AG09309 (cell line): ENCODE results near the gene NXT1.
A peak's percentile ranks its signal among the peaks of the same experiment; 100 is the strongest.
"Not testable (repeated sequence)": the region's sequence is repeated elsewhere in the genome, so short reads cannot be mapped to it uniquely, and the experiment has no call there.

Source experiments
- DNase-seq: peaks from one replicate; pipeline ENCODE4 v3.0.0-alpha.2; 2010; ENCODE audit warnings: low read depth
- H3K4me3 ChIP-seq: 2 replicates; pipeline ENCODE4 v1.5.1; 2011; ENCODE audit warnings: mild to moderate bottlenecking, low read depth, low read length, moderate library complexity; ENCODE audit not compliant: control insufficient read depth
- CTCF ChIP-seq: IDR thresholded peaks from 2 replicates; pipeline ENCODE4 v1.5.1; 2011; ENCODE audit warnings: mild to moderate bottlenecking, low read depth, low read length, inconsistent platforms; ENCODE audit not compliant: insufficient read depth, control insufficient read depth; ENCODE audit errors: missing control alignments

NXT1 gene

GRCh38 chr20:23346002-23346401 lies 4.6 kb upstream of the NXT1 start:
- H3K4me3 ChIP-seq, result no peak overlapping the region
- DNase-seq, result no peak
- no peak for TF ChIP-seq CTCF

- DNase-seq, result no peak
- no peak for TF ChIP-seq CTCF
- no peak overlapping the region for H3K4me3 ChIP-seq
These were observed 2.8 kb upstream of the NXT1 start for GRCh38 chr20:23347791-23348190.

GRCh38 chr20:23348510-23348909 lies 2.1 kb upstream of the NXT1 start:
- not testable (repeated sequence) for DNase-seq, H3K4me3 ChIP-seq

- TF ChIP-seq CTCF, result peak; percentile 41
- DNase-seq, result no peak
These were observed 1.0 kb upstream of the NXT1 start for GRCh38 chr20:23349338-23350195.

GRCh38 chr20:23350904-23351838 lies 580 bp downstream of the NXT1 start:
- no peak for TF ChIP-seq CTCF
- peak overlapping the region; percentile 80 for H3K4me3 ChIP-seq
- DNase-seq, result no peak

More at GRCh38 chr20:23349338-23350195, 1.0 kb upstream of the NXT1 start:
- H3K4me3 ChIP-seq, result peak overlapping the region; percentile 51

GRCh38 chr20:23356203-23356602 lies 5.6 kb downstream of the NXT1 start:
- TF ChIP-seq CTCF, result no peak
- H3K4me3 ChIP-seq, result no peak overlapping the region
- DNase-seq, result no peak
